ENCODE measurements around the gene VDAC1.

VDAC1 gene

DNA sequence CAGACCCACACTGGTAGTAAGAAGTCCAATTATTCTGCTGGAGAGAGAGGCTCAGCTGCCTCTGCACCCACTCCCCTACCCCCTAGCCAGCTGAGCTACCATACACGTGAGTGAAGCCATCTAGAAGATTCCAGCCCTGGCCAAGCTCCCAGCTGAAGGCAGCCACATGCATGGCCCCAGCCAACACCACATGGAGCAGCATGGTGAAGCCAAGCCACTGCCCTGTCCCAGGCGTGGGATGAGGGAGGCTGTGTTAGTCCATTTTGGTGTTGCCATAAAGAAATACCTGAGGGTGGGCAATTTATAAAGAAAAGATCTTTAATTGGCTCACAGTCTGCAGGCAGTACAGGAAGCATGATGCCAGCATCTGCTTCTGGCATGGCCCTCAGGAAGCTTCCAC lies 20.0 kb upstream of the VDAC1 start:
- no peak for DNase-seq (ENCODE audit: low read depth in 2 of 2)

DNA sequence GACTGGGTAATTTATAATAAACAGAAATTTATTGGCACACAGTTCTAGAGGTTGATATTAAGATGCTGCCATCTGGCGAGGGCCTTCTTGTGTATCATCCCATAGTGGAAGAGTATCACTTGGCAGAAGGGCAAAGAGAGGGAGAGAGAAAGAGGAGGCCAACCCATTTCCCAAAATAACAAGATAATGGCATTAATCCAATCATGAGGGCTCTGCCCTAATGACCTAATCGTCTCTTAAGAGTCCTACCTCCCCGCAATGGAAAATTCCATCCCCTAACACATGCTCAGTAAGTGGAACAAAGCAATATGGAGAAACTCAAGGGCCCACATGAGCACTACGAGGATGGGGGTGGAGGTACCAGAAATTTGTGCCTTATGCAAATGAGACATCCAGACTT lies 17.6 kb upstream of the VDAC1 start:
- DNase-seq (ENCODE audit: low read depth in 2 of 2): no peak

DNA sequence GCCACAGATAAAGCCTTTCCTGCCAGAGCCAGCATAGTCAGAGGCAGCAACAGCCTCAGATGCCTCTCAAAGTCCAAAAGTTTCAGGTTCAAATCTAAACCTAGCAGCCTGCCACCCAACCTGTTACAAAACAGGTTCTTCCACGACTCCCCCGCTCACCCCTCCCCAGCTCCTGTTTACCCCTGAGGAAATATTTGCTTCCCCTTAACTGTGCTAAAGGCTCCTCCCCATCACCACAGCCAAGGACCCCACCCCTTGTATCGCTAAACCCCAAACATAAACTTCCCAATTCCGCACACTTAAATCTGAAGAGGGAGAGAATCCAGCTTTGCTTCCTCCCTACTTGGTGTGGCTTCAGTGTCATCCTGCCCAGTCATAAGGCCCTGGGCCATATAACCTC lies 15.4 kb upstream of the VDAC1 start:
- DNase-seq (ENCODE audit: low read depth in 2 of 2): no peak

DNA sequence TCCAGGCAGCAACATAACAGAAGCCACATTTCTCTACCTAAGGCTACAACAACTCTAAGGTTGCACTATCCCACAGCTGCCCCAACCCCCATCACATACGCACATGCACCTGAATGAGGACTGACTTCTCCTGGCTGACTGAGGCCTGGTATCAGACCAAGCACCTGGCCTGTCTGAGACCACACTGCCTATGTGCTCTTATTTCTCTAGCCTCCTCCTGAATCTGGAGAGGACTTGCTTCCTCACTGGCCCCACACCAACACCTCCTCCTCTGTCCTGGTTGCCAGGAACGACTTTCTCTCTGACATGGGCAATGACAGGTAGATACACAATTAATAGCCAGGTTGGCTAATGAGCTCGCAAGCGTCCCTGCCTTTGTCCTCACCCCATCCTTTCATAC lies 14.9 kb upstream of the VDAC1 start:
- no peak for DNase-seq (ENCODE audit: low read depth in 2 of 2)

DNA sequence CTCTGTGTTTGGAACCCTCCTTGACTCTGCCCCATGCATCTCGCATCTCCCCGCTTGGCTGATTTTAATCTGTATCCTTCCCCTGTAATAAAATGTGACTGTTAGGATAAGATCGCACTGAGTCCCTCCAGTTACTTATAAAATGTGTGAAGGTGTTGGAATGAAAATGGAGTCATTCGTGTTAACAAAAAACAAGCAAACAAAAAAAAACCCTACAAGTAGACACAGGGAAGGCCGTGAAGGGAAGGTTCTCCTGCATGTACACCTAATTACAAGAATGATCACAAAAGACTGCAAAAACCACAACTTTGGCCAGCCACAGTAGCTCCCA lies 14.2 kb upstream of the VDAC1 start:
- DNase-seq (ENCODE audit: low read depth in 2 of 2): no peak

DNA sequence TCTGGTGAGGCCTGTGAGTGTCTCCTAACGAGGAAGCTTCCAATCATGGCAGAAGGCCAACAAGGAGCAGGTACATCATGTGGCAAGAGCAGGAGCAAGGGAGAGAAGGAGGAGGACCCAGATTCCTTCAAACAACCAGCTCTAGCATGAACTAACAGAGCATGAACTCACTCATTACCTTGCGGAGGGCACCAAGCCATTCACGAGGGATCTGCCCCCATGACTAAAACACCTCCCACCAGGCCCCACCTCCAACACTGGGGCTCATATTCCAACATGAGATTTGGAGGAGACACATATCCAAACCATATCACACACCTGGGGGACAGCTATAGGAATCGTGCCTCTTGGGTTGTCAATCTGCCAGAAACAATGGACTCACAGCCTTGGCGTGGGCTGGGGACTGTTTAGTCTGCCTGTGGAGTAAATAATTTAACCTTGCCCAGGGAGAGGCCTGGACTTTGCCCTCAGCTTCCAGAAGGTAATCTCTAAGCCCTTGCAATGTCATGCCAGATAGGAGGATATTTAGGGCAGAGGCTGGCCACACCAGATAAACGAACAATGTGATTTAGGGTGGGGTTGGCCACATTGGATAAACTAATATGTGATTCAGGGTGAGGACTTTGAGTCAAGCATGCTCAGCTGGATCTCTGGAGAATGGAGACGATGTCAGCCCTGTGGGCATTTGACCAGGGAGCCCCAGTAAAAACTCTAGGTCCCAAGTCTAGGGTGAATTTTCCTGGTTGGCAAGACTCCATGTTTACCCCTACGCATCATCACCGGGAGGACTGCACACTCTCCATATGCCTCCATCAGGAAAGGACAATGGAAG lies 13.6 kb upstream of the VDAC1 start:
- DNase-seq (ENCODE audit: low read depth in 2 of 2): no peak

DNA sequence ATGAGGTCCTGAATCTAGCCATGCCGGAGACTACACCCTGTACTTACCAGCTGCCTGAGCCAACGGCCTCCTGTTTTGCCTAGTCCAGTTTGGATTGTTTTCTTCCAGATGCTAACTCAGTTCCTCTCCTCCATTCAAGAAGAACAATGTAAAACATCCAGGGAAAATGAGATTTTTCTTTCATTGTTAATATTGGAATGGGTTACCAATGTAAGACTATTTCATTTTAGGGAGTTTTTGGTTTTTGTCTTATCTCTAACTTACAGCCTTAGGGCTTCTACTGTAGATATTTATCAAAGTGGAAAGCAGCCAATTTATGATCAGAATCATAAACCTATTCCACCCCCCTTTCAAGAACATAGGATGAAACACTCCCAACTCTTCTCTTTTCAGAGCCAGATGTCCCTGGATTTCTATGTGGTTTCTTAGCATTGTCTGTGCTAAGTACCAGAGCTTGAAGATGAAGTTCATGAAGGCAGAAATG lies 3.5 kb upstream of the VDAC1 start:
- DNase-seq (ENCODE audit: low read depth in 2 of 2): no peak

DNA sequence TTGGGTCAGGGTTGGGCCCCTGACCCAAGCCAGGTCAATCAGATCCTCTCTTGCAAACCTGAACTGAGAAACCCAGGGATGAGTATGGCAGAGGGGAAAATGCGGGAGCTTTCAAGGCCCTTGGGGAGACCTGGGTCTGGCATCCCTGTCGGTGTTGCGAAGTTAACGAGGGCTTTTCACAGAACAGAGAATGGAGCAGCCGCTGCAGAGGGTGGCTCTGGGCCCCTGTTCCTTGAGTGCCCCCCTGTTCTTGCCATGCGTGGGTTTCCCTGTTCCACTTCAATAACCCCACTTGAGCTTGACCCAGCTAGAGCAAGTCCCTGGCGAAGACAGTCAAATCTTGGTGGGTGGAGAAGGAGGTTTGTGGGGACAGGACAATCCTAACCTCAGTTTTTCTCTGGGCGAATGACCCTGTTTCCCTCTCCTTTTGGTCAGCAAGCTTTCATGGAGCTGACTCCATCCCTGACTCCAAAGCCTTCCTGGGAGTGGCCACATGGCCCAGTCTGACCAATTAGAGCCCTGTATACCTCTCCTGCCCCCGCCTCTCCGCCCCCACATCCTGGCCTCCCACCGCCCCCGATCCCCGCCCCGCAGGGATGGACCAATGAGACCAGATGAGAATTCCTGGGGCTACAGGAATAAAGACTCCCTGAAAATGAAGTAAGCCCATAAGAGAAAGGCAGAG lies 2.9 kb upstream of the VDAC1 start:
- no peak for DNase-seq (ENCODE audit: low read depth in 2 of 2)

DNA sequence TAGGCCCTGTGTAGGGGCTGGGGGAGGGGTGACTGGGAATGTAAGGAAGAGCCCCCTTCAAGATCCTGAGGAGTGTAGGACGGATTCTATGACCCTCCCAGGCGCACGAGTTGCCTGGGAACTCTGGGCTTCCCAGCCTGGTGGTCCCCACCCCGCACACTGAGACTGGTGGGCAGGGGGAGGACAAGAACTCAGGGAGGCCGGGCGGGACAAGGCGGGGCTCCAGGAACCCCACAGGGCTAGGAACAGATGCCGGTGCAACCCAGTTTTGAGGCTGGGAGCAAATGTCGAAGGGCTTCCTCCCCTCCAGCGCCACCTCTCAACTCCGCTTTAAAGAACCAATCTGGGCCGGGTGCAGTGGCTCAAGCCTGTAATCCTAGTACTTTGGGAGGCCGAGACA lies 1.3 kb upstream of the VDAC1 start:
- no peak for DNase-seq (ENCODE audit: low read depth in 2 of 2)

DNA sequence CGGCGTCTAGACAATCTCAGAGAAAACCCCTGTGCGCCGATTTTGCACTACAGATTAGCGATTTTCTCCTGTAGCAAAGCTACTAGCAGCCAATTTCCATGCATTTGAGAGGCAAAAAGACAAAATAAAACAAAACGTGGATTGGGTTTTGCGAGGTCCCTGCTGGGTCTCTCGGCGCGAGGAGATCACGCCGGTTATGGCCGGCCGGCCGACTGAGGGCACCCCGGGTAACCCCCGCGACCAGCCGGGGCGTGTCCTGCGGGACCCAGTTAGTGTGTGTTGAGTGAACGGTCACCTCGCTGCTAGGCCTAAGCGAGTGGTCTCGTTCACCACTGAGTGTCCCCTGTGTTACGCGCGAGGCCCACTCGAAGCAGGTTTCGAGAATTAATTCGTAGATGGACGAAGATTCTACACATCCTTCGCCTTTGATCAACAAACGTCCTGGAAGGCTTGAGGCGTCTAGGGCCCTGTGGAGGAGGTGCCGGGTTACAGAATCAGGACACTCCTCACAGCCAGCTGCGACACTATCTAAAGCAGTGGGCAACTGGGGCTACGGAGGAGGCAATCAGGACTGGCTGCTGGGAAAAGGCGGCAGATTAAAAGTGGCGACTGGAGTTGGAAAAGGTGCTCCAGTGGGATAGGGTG lies 764 bp upstream of the VDAC1 start:
- DNase-seq (ENCODE audit: low read depth in 2 of 2): no peak

DNA sequence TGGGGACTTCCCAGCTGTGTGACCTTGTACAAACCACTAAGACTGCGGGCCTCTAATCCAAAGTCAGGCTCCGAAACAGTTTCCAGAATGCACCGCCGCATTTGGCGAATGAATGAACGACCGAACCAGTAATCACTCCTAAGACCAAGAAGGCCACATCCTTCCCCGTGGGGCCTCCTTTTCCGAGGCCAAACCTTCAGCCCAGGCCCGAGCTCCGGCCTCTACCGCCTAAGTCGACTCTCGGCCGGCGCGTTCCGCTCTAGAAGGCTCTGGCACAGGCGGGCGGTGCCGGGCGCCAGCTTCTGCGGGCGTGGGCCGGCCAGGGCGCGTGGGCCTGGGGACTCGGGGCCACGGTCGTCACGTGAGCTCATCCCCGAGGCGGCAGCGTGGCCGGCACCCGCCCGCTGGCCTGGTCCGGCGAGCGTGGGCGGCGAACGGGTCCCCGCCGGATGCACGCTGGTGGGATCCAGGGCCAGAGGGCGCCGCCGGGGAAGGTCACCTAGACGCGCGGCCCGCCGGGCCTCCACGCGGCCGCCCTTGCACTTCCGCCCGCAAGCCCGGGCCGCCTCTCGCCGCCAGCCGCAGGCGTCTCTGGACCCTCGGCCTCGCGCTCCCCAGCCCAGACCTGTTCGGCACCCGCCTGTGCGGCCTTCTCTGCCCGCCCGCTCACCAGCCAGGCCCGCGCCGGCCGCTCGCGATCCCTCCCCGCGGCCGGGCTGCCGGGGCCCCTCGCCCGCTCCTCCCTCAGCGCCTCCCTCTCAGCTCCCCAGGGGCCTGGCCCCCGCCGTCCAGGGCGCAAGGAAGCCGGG lies 754 bp downstream of the VDAC1 start:
- DNase-seq (ENCODE audit: low read depth in 2 of 2): peak; percentile 17 to 29

DNA sequence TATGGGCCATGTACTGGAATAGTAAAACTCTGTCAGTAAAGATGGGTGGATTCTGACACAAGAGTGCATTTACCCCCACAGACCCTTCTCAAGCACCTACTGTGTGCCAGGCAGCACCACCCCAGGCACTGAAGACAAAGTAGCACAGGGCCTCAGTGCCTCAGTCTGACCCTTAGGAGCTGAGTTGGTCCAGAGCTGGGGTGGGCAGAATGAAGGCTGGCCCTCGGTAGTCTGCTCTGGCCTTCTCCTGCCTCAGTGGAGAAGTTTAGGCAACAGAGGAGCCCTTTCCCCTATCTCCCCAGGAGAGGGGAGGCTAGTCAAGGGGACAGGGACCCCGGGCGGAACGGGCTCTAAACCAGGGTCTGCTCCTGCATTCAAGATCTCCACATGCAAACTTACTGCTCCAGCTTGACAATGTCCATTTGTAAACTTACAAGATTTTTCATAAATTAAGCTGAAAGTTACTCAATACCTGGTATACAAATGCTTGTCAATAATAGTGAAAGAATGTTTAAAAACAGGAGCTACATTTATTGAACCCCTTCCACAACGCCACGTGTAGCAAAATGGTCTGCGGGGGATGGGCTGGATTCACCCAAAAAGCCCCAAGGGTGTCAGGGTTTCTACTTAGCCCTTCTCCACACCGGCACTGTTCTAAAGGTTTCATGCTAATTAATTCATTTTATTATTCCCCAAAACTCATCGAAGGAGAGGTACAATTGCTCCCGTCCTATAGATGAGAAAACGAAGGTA lies 1.5 kb downstream of the VDAC1 start:
- no peak for DNase-seq (ENCODE audit: low read depth in 2 of 2)

DNA sequence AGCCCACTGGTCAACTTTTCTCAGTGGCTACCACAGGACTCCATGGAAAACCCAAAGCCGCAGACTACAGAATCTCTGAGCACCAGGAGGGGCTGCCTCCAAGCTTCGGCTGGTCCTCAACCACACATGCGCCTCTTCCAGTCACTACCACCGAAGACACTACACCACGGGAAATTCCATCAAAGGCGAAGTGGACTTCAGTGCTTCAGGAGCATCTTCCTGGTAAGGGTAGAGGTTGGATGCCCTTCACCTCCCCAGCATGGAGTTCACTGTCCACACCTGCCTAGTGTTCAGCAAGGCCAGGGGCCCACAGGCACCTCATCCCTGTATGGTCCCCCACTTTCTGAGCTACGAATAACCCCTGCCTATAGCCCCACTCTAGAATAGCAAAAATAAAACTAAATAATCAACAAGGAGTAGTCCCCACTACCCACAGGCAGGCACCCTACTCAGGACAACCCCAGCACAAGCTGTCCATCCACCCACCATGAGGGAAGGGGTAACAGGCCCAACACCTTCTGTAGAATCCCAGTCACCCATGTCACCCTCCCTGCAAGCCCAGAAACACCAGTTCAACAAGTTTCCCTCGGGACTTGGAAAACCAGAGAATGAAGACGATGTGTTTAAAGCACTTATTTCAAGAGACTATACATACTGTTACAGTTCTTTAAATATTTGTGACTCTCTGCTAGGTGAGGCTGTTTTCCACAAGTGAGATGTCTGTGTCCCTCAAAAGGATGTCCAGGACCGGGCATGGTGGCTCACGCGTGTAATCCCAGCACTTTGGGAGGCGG lies 2.6 kb downstream of the VDAC1 start:
- DNase-seq (ENCODE audit: low read depth in 2 of 2): no peak

DNA sequence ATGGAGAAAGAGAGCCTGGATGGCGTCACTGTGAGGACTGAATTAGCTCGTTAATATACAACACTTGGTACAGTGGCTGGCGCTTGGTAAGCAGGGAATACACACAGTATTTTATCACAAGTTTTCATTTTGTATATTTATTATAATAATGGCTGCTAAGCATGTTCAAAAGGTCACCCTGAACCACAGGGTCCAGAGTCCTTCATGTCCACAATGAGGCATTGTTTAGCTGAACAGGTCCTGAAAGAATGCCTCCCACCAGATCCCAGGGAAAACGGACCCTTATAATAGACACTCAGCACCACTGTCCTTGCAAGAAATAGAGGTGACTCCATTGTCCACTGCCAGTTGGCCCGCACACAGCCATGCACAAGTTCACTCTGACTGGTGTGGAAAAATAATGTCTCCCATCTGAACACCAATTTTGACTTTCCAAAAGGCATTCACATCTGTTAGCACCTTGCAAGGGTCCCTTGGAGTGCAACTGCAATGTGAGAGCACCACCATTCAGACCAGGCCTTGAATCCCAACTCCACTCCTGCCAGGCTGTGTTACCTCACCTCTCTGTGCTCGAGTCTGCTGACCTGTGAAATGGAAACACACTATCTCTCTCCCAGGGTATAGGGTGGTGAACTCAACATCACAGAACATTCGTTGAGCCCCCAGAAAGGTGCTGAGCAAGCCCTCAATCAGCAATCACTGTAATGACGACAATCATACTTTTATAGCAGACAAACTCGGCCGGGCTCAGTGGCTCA lies 3.9 kb downstream of the VDAC1 start:
- DNase-seq (ENCODE audit: low read depth in 2 of 2): no peak

DNA sequence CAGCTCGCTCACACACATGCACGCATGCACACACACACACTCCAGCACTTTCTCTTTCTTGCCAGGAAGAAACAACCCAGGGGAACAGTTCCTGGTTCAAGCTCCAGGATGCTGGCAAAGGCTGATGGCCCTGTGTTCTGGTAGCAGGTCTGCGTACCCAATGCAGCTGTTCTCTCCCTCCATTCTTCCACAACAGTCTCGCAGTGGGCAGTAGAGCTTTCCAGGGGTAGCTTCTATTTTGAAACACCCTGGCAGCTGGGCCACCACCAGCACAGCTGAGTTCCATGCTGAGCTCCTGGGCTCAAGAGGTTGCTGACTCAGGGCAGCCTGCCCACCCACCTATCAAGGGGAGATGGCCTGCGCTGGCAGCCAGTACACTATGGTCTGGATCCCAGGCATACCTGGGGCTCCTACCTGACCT lies 4.7 kb downstream of the VDAC1 start:
- no peak for DNase-seq (ENCODE audit: low read depth in 2 of 2)

DNA sequence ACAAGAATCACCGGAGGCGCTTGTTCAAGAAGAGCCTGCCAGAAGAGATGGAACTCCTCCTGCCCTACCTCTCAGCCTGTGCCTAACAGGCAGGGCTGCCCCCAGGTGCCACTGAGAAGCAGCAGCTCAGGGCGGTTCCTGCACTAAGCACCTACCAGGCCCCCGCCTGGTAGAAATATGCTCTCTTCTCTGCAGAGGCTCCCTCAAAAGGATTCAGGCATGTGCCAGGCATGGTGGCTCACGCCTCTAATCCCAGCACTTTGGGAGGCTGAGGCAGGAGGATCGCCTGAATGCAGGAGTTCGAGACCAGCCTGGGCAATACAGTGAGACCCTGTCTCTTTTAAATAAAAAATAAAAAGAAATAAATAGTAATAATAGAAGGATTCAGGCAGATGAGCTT lies 6.0 kb downstream of the VDAC1 start:
- no peak for DNase-seq (ENCODE audit: low read depth in 2 of 2)

DNA sequence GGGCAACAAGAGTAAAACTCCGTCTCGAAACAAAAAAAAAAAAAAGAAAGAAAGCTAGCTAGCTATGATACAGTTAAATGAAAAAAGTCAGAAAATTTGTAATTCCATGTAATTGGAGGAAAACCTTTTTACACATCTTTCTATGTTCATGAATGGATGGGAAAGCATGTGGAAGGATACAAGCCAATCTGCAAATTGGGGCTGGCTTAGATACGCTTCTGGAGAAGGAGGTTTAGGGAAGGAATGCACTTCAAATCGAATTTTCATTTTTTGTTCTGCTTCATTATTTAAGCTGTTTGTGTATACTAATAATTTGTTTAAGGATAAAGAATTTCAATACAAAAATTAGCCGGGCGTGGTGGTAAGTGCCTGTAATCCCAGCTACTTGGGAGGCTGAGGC lies 6.7 kb downstream of the VDAC1 start:
- DNase-seq (ENCODE audit: low read depth in 2 of 2): no peak

DNA sequence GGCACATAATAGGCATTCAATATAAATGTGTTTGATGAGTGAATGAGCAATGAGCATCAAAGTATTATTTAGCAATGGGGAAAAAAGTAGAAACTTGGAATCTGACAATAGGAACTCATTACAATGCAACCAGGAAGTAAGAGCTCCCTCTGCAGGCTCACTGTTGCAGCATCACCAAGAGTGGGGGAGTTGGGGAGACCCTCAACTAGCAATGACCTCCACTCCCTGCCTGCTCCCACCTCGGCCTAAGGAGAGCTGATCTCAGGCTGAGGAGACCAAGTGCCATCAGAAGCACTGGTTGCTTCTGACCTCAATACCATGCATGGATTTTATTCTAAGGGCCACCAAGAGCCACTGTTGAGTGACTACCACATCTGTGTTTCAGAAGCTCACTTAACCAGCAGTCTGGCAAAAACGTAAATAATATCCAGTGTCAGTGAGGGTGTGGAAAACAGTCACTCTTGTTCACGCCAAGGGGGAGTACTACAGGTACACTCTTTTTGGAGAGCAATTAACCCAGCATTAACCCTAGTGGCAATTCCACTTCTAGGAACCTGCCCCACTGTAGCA lies 8.0 kb downstream of the VDAC1 start:
- no peak for DNase-seq (ENCODE audit: low read depth in 2 of 2)

DNA sequence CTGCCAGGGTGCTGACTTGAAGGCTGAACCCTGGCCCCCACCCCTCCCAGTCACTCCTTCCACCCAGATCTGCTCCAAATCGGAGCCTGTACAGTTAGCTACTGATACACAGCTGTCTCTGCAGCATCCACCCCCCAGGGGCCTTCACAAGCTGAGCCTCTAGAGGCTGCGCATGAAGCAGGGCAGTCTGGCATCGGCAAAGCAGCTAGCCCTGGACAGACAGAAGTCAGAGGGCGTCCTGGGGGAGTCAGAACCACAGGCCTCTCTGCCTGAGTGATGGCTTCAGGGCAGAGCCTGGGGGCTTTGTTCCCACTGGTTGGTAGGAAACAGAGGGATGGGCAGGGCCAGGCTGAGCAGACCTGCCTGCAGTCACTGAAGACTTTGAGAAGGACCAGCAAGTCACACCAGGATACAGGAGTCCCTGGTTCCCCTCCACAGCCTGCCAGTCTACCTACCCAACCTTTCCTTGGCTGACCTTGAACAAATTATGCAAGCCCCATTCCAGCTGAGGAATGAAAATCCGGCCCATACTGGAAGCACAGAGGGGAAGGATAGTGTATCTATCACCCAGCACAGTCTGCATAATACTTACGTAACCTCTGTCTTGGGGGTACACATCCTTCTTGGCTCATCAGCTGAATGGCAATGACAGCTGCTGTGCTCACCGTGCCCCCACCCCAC lies 8.8 kb downstream of the VDAC1 start:
- no peak for DNase-seq (ENCODE audit: low read depth in 2 of 2)
